CD14-positive monocyte (primary cell): ENCODE measurements around the gene PTRHD1. TPM values are rescaled to one million over a fixed set of nuclear protein-coding genes. Genes with fewer than 3 reads are reported as not detected.
A peak's percentile ranks its signal among the peaks of the same experiment; 100 is the strongest.
"Not testable (repeated sequence)": the region's sequence is repeated elsewhere in the genome, so short reads cannot be mapped to it uniquely, and the experiment has no call there.

ENCODE experiments used
- DNase-seq, 3 donors: peaks; one replicate each; pipeline ENCODE4 v3.0.0-alpha.2; 2011 to 2022
- H2AFZ ChIP-seq: 2 replicates; pipeline ENCODE4 v1.6.0; 2012; ENCODE audit warnings: mild to moderate bottlenecking, low read depth, low read length, inconsistent platforms; ENCODE audit not compliant: insufficient read depth, poor library complexity, severe bottlenecking
- H3K27ac ChIP-seq, 2 donors: 1 replicate in 1 of 2; 2 replicates in 1 of 2; pipeline ENCODE4 v1.5.1; 2012 to 2013; ENCODE audit warnings: low read length in 2 of 2, control low read depth in 1 of 2, inconsistent platforms in 1 of 2, low read depth in 1 of 2, mild to moderate bottlenecking in 1 of 2
- H3K27me3 ChIP-seq, 2 donors: one replicate each; pipeline versions ENCODE4 v1.6.0 to v1.6.1; 2011 to 2013; ENCODE audit warnings: low read length in 2 of 2; ENCODE audit not compliant: control insufficient read depth in 2 of 2, insufficient read depth in 2 of 2
- H3K36me3 ChIP-seq, 2 donors: replicated peaks in 1 of 2; 1 replicate in 1 of 2; 2 replicates in 1 of 2; pipeline versions ENCODE4 v1.5.1 to v1.6.1; 2012 to 2013; ENCODE audit warnings: low read length in 2 of 2, control low read depth in 1 of 2, inconsistent platforms in 1 of 2, mild to moderate bottlenecking in 1 of 2; ENCODE audit not compliant: insufficient read depth in 2 of 2, control insufficient read depth in 1 of 2
- H3K4me1 ChIP-seq, 2 donors: 1 replicate in 1 of 2; 2 replicates in 1 of 2; pipeline versions ENCODE4 v1.5.1 to v1.6.1; 2012 to 2013; ENCODE audit warnings: low read length in 2 of 2, control low read depth in 1 of 2, inconsistent platforms in 1 of 2, mild to moderate bottlenecking in 1 of 2, moderate library complexity in 1 of 2; ENCODE audit not compliant: insufficient read depth in 2 of 2, control insufficient read depth in 1 of 2
- H3K4me2 ChIP-seq: replicated peaks from 2 replicates; pipeline ENCODE3; 2012; ENCODE audit warnings: low read length, moderate library complexity, mild to moderate bottlenecking; ENCODE audit not compliant: poor library complexity, severe bottlenecking; ENCODE audit errors: extremely low read depth
- H3K4me3 ChIP-seq, 3 experiments: fragments of 200-600 bp in 1 of 3; sonication (generic) in 1 of 3; replicated peaks in 1 of 3; 1 replicate in 2 of 3; 2 replicates in 1 of 3; pipeline ENCODE4 v1.5.1; 2011 to 2013; ENCODE audit warnings: low read length in 3 of 3, mild to moderate bottlenecking in 3 of 3, control low read depth in 2 of 3, low read depth in 2 of 3, inconsistent platforms in 1 of 3, moderate library complexity in 1 of 3
- H3K79me2 ChIP-seq: 2 replicates; pipeline ENCODE4 v1.6.0; 2012; ENCODE audit warnings: mild to moderate bottlenecking, control low read depth, inconsistent platforms, low read length, moderate library complexity; ENCODE audit not compliant: insufficient read depth
- H3K9ac ChIP-seq: 2 replicates; pipeline ENCODE4 v1.6.0; 2017; ENCODE audit warnings: low read length, mild to moderate bottlenecking; ENCODE audit not compliant: insufficient read depth, poor library complexity, severe bottlenecking
- H3K9me3 ChIP-seq, 2 donors: replicated peaks in 1 of 2; 1 replicate in 1 of 2; 2 replicates in 1 of 2; pipeline versions ENCODE4 v1.5.1 to v1.6.1; 2012 to 2013; ENCODE audit warnings: low read length in 2 of 2, control low read depth in 1 of 2; ENCODE audit not compliant: control insufficient read depth in 1 of 2, insufficient read depth in 1 of 2
- H4K20me1 ChIP-seq: 2 replicates; pipeline ENCODE4 v1.6.0; 2012; ENCODE audit warnings: mild to moderate bottlenecking, low read length, control low read depth, moderate library complexity; ENCODE audit not compliant: insufficient read depth
- H3K27ac Mint-ChIP-seq, 7 donors: one replicate each; pipeline ENCODE4 v1.8.0; 2020; ENCODE audit warnings: mild to moderate bottlenecking in 7 of 7, mixed read lengths in 7 of 7, moderate library complexity in 6 of 7, inconsistent platforms in 2 of 7
- H3K27me3 Mint-ChIP-seq, 3 donors: one replicate each; pipeline ENCODE4 v1.8.0; 2021 to 2022; ENCODE audit warnings: low read depth in 3 of 3, mild to moderate bottlenecking in 3 of 3, mixed read lengths in 3 of 3, moderate library complexity in 3 of 3, inconsistent platforms in 1 of 3
- H3K36me3 Mint-ChIP-seq, 2 donors: one replicate each; pipeline ENCODE4 v1.8.0; 2020; ENCODE audit warnings: mixed read lengths in 2 of 2, inconsistent platforms in 1 of 2, mild to moderate bottlenecking in 1 of 2
- H3K4me1 Mint-ChIP-seq: one replicate; pipeline ENCODE4 v1.8.0; 2020; ENCODE audit warnings: mild to moderate bottlenecking, mixed read lengths
- H3K4me3 Mint-ChIP-seq, 2 donors: one replicate each; pipeline ENCODE4 v1.8.0; 2020; ENCODE audit warnings: mild to moderate bottlenecking in 2 of 2, mixed read lengths in 2 of 2, moderate library complexity in 1 of 2
- H3K9me3 Mint-ChIP-seq, 7 donors: one replicate each; pipeline ENCODE4 v1.8.0; 2020 to 2022; ENCODE audit warnings: mixed read lengths in 7 of 7, mild to moderate bottlenecking in 6 of 7, moderate library complexity in 6 of 7, inconsistent platforms in 2 of 7
- WGBS: methylation state at CpG from one replicate; pipeline ENCODE4 v1.1.5; 2013; ENCODE audit warnings: missing lambda C conversion rate; ENCODE audit not compliant: insufficient coverage; 5-methylcytosine and 5-hydroxymethylcytosine counted together
- intact Hi-C, 2 donors: fragments of 100-400 bp; cut with micrococcal nuclease; formaldehyde crosslinking; loops; one replicate each; pipeline versions ENCODE4 v1.15.0 to v1.15.1; 2023
- polyA plus RNA-seq, 3 donors: library from polyadenylated mRNA; depleted of rRNA in 1 of 3; unstranded in 2 of 3; stranded (reverse) in 1 of 3; fragments of 300-500 nt in 2 of 3; fragments of >200 nt in 1 of 3; fragmentation: Illumina TruSeq in 2 of 3; gene quantifications; 1 replicate in 2 of 3; 2 replicates in 1 of 3; pipeline ENCODE4 v1.2.3, GENCODE V29; 2012 to 2021
- TF ChIP-seq, protein P1 (sequence below): fragments of 200-600 bp; IDR thresholded peaks from one replicate; pipeline ENCODE4 v1.8.0; 2022; ENCODE audit warnings: antibody characterized with exemption, mild to moderate bottlenecking

Gene PTRHD1
- polyA plus RNA-seq, 3 donors = 20.3 to 86.2 (median 78.6) TPM

DNA sequence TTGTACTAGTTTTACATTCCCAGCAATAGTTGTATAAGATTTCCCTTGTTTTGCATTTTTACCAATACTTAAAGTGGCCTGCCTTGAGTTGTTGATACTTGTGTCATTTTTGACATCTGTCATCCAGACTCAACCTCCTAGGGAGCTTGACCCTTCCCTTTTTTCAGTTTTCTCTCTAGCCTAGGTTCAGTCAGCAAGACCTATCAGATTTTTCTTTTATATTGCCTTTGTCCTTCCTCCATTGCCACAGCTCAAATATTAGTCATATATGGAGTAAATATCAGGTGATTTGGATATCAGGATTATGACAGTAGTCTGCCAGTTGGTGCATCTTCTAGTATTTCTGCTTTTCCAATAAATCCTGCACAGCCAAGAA lies 13.5 kb upstream of the PTRHD1 start:
- Mint-ChIP-seq H3K4me1 (peaks cover 3% of the 10 kb centered on the region), H3K36me3 (peaks cover 35 to 59% of the 10 kb centered on the region in 2 donors), H3K27ac (peak overlapping the region in 4 of 7 donors; percentile 26 to 43 (median 42)), H3K9me3 (peaks cover 0 to 12% (median 2%) of the 10 kb centered on the region in 7 donors), H3K27me3 (no peaks in the 10 kb centered on the region), H3K4me3 (no peak overlapping the region)
- peaks cover 64% of the 10 kb centered on the region for H3K79me2 ChIP-seq
- TF ChIP-seq, protein P1, sequence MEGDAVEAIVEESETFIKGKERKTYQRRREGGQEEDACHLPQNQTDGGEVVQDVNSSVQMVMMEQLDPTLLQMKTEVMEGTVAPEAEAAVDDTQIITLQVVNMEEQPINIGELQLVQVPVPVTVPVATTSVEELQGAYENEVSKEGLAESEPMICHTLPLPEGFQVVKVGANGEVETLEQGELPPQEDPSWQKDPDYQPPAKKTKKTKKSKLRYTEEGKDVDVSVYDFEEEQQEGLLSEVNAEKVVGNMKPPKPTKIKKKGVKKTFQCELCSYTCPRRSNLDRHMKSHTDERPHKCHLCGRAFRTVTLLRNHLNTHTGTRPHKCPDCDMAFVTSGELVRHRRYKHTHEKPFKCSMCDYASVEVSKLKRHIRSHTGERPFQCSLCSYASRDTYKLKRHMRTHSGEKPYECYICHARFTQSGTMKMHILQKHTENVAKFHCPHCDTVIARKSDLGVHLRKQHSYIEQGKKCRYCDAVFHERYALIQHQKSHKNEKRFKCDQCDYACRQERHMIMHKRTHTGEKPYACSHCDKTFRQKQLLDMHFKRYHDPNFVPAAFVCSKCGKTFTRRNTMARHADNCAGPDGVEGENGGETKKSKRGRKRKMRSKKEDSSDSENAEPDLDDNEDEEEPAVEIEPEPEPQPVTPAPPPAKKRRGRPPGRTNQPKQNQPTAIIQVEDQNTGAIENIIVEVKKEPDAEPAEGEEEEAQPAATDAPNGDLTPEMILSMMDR = no peak
- H2AFZ ChIP-seq = no peak overlapping the region
- no peaks in the 10 kb centered on the region for H3K27me3 ChIP-seq
- no peak for DNase-seq
- no peak overlapping the region for H3K4me3 ChIP-seq
- intact Hi-C loops = no loop called here
- H4K20me1 ChIP-seq = no peaks in the 10 kb centered on the region
- no peak overlapping the region for H3K27ac ChIP-seq
- no peak overlapping the region for H3K4me2 ChIP-seq
- H3K36me3 ChIP-seq = peaks cover 2 to 11% of the 10 kb centered on the region in 2 donors
- no peaks in the 10 kb centered on the region for H3K4me1 ChIP-seq
- no peak overlapping the region for H3K9ac ChIP-seq
- H3K9me3 ChIP-seq = peaks cover 0 to 6% of the 10 kb centered on the region in 2 donors

DNA sequence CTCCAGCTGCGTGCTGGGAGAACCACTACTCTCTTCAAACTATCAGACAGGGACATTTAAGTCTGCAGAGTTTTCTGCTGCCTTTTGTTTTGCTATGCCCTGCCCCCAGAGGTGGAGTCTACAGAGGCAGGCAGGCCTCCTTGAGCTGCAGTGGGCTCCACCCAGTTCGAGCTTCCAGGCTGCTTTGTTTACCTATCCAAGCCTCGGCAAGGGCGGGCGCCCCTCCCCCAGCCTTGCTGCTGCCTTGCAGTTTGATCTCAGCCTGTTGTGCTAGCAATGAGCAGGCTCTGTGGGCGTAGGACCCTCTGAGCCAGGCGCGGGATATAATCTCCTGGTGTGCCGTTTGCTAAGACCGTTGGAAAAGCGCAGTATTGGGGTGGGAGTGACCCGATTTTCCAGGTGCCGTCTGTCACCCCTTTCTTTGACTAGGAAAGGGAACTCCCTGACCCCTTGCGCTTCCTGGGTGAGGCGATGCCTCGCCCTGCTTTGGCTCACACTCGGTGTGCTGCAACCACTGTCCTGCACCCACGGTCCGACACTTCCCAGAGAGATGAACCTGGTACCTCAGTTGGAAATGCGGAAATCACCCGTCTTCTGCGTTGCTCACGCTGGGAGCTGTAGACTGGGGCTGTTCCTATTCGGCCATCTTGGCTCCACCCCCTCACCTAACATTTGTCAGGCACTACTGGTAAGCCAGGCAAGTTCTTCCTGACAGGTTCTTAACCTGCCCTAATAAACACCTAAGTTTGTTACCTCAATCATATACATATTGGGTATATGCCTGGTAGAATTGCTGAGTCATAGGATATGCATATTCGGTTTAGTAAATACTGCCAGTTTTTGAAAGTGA lies 12.8 kb upstream of the PTRHD1 start:
- H4K20me1 ChIP-seq, H3K9ac ChIP-seq, H3K4me3 Mint-ChIP-seq, H3K4me1 Mint-ChIP-seq, H3K4me1 ChIP-seq, DNase-seq, H3K9me3 ChIP-seq, H2AFZ ChIP-seq, H3K4me3 ChIP-seq, H3K27ac ChIP-seq, H3K4me2 ChIP-seq, H3K27me3 ChIP-seq, H3K27me3 Mint-ChIP-seq, intact Hi-C loops: not testable (repeated sequence)
- Mint-ChIP-seq H3K27ac (peak overlapping the region in 6 of 7 donors; percentile 23 to 82 (median 42)), H3K36me3 (peaks cover 36 to 59% of the 10 kb centered on the region in 2 donors), H3K9me3 (peaks cover 0 to 12% (median 2%) of the 10 kb centered on the region in 7 donors)
- H3K36me3 ChIP-seq = peaks cover 2 to 11% of the 10 kb centered on the region in 2 donors
- 96% methylated on average over 15 of the region's 25 CpGs for WGBS
- peaks cover 61% of the 10 kb centered on the region for H3K79me2 ChIP-seq

DNA sequence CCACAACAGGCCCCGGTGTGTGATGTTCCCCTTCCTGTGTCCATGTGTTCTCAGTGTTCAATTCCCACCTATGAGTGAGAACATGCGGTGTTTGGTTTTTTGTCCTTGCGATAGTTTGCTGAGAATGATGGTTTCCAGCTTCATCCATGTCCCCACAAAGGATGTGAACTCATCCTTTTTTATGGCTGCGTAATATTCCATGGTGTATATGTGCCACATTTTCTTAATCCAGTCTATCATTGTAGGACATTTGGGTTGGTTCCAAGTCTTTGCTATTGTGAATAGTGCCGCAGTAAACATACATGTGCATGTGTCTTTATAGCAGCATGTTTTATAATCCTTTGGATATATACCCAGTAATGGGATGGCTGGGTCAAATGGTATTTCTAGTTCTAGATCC lies 7.3 kb upstream of the PTRHD1 start:
- no CpG with 5 or more reads among the region's 5 CpGs for WGBS
- H3K9me3 Mint-ChIP-seq, H3K4me2 ChIP-seq, H2AFZ ChIP-seq, H3K4me3 ChIP-seq, H3K27ac Mint-ChIP-seq, H3K4me3 Mint-ChIP-seq, intact Hi-C loops, H4K20me1 ChIP-seq, DNase-seq, H3K4me1 ChIP-seq, H3K27me3 ChIP-seq, H3K4me1 Mint-ChIP-seq, H3K9me3 ChIP-seq, H3K27me3 Mint-ChIP-seq, H3K9ac ChIP-seq, H3K27ac ChIP-seq: not testable (repeated sequence)
- H3K36me3 ChIP-seq = peaks cover 4 to 30% of the 10 kb centered on the region in 2 donors
- peaks cover 53% of the 10 kb centered on the region for H3K79me2 ChIP-seq
- peaks cover 56 to 70% of the 10 kb centered on the region in 2 donors for H3K36me3 Mint-ChIP-seq
